HEK293 (cell line): ENCODE results near the gene MLLT3.

ENCODE experiments used
- HOXA7 ChIP-seq: sonication (generic); formaldehyde crosslinking; IDR thresholded peaks from 2 replicates; pipeline ENCODE4 v1.8.1; 2022; ENCODE audit warnings: missing genetic modification reagents, borderline replicate concordance
- REST ChIP-seq: fragments of 450-650 bp; formaldehyde crosslinking; IDR thresholded peaks from 2 replicates; pipeline ENCODE4 v1.5.1; 2016; ENCODE audit warnings: missing biosample characterization, missing genetic modification characterization
- SP2 ChIP-seq: fragments of 450-650 bp; formaldehyde crosslinking; IDR thresholded peaks from 2 replicates; pipeline ENCODE4 v1.5.1; 2016; ENCODE audit warnings: missing biosample characterization, missing genetic modification characterization
- SP3 ChIP-seq: fragments of 450-650 bp; formaldehyde crosslinking; IDR thresholded peaks from 2 replicates; pipeline ENCODE4 v1.5.1; 2016; ENCODE audit warnings: missing biosample characterization, missing genetic modification characterization
- TCF7L2 ChIP-seq: IDR thresholded peaks from 2 replicates; pipeline ENCODE4 v1.6.1; 2011; ENCODE audit warnings: low read depth, mild to moderate bottlenecking, inconsistent platforms, low read length, moderate library complexity, borderline replicate concordance
- YY1 ChIP-seq: fragments of 450-650 bp; formaldehyde crosslinking; IDR thresholded peaks from 2 replicates; pipeline ENCODE4 v1.5.1; 2018; ENCODE audit warnings: missing biosample characterization, missing genetic modification characterization
- ZNF132 ChIP-seq: fragments of 450-650 bp; formaldehyde crosslinking; IDR thresholded peaks from 2 replicates; pipeline ENCODE4 v1.5.1; 2017; ENCODE audit warnings: missing biosample characterization, missing genetic modification characterization, borderline replicate concordance
- ZNF530 ChIP-seq: fragments of 450-650 bp; formaldehyde crosslinking; IDR thresholded peaks from 2 replicates; pipeline ENCODE4 v1.5.1; 2016; ENCODE audit warnings: low read depth, missing biosample characterization, missing genetic modification characterization
- ZNF560 ChIP-seq: fragments of 450-650 bp; formaldehyde crosslinking; IDR thresholded peaks from 2 replicates; pipeline ENCODE4 v1.5.1; 2017; ENCODE audit warnings: missing biosample characterization, missing genetic modification characterization, borderline replicate concordance
- ZSCAN18 ChIP-seq: fragments of 450-650 bp; formaldehyde crosslinking; IDR thresholded peaks from 2 replicates; pipeline ENCODE4 v1.5.1; 2016; ENCODE audit warnings: missing biosample characterization, missing genetic modification characterization
- TF ChIP-seq, protein P1 (sequence below): fragments of 450-650 bp; formaldehyde crosslinking; IDR thresholded peaks from 2 replicates; pipeline ENCODE4 v1.5.1; 2016; ENCODE audit warnings: missing biosample characterization, missing genetic modification characterization
- TF ChIP-seq, protein P2 (sequence below): fragments of 450-650 bp; formaldehyde crosslinking; IDR thresholded peaks from 2 replicates; pipeline ENCODE4 v1.5.1; 2017; ENCODE audit warnings: missing biosample characterization, missing genetic modification characterization

DNA sequence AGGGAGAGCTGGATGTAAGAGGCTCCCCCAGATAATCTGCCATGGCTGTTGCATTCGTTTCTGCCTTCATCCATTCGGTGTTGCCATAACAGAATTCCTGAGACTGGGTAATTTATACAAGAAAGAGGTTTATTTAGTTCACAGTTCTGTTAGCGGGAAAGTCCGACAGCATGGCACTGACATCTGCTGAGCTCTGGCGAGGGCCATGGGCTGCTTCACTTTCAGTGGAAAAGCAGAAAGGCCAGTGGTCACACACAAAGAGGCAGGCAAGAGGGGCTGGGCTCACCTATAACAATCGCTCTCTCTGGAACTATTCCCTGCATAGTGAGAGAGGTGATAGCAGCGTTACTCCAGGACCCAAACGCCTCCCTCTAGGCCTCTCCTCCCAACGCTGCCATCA, 305.9 kb downstream of the MLLT3 start:
- TF ChIP-seq ZNF560 (tag by site-specific recombination) (no peak), ZNF530 (tag by site-specific recombination) (no peak), ZSCAN18 (no peak), SP3 (tag by site-specific recombination) (no peak), TCF7L2 (no peak), REST (tag by site-specific recombination) (no peak), ZNF132 (tag by site-specific recombination) (no peak), YY1 (tag by site-specific recombination) (no peak), SP2 (tag by site-specific recombination) (no peak), HOXA7 (CRISPR knock-in tag) (no peak)
- TF ChIP-seq, protein P1, sequence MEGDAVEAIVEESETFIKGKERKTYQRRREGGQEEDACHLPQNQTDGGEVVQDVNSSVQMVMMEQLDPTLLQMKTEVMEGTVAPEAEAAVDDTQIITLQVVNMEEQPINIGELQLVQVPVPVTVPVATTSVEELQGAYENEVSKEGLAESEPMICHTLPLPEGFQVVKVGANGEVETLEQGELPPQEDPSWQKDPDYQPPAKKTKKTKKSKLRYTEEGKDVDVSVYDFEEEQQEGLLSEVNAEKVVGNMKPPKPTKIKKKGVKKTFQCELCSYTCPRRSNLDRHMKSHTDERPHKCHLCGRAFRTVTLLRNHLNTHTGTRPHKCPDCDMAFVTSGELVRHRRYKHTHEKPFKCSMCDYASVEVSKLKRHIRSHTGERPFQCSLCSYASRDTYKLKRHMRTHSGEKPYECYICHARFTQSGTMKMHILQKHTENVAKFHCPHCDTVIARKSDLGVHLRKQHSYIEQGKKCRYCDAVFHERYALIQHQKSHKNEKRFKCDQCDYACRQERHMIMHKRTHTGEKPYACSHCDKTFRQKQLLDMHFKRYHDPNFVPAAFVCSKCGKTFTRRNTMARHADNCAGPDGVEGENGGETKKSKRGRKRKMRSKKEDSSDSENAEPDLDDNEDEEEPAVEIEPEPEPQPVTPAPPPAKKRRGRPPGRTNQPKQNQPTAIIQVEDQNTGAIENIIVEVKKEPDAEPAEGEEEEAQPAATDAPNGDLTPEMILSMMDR (tag by site-specific recombination) = no peak
- TF ChIP-seq, protein P2, sequence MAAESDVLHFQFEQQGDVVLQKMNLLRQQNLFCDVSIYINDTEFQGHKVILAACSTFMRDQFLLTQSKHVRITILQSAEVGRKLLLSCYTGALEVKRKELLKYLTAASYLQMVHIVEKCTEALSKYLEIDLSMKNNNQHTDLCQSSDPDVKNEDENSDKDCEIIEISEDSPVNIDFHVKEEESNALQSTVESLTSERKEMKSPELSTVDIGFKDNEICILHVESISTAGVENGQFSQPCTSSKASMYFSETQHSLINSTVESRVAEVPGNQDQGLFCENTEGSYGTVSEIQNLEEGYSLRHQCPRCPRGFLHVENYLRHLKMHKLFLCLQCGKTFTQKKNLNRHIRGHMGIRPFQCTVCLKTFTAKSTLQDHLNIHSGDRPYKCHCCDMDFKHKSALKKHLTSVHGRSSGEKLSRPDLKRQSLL = no peak
